ENCODE results near the gene SYT6.

The SYT6 gene

DNA sequence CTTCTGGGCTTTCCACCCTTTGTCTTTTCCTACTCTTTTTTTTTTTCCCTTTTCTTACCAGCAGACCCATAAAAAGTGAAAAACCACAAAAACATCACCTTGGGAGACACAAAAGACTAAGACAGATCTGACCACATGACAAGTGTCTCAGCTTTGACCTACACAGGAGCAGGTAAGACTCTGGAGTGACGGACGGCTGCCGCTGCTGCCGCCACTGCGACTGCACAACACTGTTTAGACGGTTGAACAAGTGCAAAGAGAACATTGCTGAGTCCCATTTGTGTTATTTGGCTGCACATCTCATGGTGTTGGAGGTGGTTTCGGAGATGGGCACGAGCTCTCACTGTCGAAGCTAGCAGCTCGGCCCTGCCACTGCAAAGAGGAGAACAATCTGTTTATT, 62.0 kb downstream of the SYT6 start:
- no peaks in the 10 kb centered on the region for H3K4me1 ChIP-seq
- H3K9me3 ChIP-seq (ENCODE audit: control insufficient read depth, low read length): no peaks in the 10 kb centered on the region
- no peak overlapping the region for H3K27ac ChIP-seq
- TF ChIP-seq, protein P1, sequence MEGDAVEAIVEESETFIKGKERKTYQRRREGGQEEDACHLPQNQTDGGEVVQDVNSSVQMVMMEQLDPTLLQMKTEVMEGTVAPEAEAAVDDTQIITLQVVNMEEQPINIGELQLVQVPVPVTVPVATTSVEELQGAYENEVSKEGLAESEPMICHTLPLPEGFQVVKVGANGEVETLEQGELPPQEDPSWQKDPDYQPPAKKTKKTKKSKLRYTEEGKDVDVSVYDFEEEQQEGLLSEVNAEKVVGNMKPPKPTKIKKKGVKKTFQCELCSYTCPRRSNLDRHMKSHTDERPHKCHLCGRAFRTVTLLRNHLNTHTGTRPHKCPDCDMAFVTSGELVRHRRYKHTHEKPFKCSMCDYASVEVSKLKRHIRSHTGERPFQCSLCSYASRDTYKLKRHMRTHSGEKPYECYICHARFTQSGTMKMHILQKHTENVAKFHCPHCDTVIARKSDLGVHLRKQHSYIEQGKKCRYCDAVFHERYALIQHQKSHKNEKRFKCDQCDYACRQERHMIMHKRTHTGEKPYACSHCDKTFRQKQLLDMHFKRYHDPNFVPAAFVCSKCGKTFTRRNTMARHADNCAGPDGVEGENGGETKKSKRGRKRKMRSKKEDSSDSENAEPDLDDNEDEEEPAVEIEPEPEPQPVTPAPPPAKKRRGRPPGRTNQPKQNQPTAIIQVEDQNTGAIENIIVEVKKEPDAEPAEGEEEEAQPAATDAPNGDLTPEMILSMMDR (IDR thresholded peaks at IDR 0.05): no peak
- H3K4me2 ChIP-seq (ENCODE audit: low read length): no peak overlapping the region
- H3K9ac ChIP-seq: no peak overlapping the region
- no peak overlapping the region for H2AFZ ChIP-seq
- H3K36me3 ChIP-seq (ENCODE audit: control insufficient read depth, insufficient read depth, low read length): no peaks in the 10 kb centered on the region
- H3K27me3 ChIP-seq (ENCODE audit: control insufficient read depth, insufficient read depth, low read length): no peaks in the 10 kb centered on the region
- no peak overlapping the region for H3K4me3 ChIP-seq (ENCODE audit: low read depth, low read length)
- H3K79me2 ChIP-seq: no peaks in the 10 kb centered on the region

DNA sequence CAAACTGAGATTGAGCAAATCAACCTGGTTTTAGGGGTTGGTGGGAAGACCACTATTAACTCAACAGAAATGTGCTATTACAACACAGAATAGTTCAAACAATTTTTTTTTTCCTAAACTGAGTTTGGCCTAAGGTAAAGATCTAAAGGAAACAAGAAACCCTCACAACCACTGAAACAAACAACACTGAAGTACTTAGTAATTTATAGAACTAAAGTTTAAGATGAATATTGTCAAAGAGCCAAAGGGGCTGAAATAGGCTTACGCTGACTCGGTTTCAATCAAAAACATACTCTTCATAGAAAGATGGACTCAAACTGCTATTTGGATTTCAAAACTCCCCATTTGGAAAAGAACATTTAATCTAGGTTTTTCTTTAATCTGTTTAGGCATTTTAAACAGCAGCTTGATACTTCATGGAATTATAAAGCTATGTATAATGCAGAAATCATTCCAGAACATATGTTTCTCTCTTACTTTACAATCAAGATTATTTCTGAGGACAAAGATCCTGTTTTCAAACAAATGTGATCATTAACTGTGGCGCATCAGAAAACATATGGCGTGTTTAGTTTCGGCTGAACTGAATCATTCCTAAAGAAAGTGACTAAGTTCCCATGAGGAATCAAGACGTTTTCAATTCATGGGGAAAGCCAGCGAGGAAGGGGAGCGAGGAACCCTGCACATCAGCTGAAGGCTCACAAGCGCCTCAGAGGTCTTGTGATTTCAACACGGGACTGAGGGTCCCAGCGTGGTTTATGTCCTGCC, 62.7 kb downstream of the SYT6 start:
- Histone ChIP-seq H3K27ac (no peak overlapping the region), H3K79me2 (no peaks in the 10 kb centered on the region), H3K9me3 (ENCODE audit: control insufficient read depth, low read length) (no peaks in the 10 kb centered on the region), H3K9ac (no peak overlapping the region), H2AFZ (no peak overlapping the region), H3K4me2 (ENCODE audit: low read length) (no peak overlapping the region), H3K36me3 (ENCODE audit: control insufficient read depth, insufficient read depth, low read length) (no peaks in the 10 kb centered on the region), H3K27me3 (ENCODE audit: control insufficient read depth, insufficient read depth, low read length) (no peaks in the 10 kb centered on the region), H3K4me1 (no peaks in the 10 kb centered on the region), H3K4me3 (ENCODE audit: low read depth, low read length) (no peak overlapping the region)
- TF ChIP-seq, protein P1 (IDR thresholded peaks at IDR 0.05): no peak

DNA sequence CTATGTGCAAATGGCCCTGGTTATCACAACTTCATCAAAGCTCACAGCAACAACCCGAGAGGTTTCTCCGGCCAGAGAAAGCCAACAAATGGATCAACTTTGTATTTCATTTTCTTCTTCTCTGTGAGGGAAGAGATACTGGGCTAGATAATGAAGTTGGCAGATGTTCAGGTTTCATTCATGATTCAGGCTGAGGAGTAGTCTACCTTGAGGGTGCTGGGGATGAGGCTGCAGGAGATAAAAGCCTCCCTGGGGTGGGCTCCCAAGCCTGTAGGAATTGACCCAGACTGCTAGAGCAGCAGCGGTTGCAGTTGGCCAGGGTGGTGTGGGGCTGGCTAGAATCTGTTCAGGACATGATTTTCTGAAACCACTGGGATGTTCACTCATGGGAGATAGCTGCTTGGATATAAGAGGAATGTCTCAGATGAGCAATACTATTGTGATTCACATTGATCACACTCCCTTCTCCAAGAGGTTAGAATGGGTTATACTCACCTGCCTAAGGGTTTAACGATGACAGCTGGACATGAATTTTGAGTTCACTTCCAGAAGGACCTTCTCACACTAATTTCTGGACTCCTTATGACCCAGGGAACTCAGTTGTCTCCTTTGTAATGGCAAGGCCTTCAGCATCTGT, 64.0 kb downstream of the SYT6 start:
- Histone ChIP-seq H3K4me1 (no peaks in the 10 kb centered on the region), H3K4me3 (ENCODE audit: low read depth, low read length) (no peak overlapping the region), H3K27me3 (ENCODE audit: control insufficient read depth, insufficient read depth, low read length) (no peaks in the 10 kb centered on the region), H3K36me3 (ENCODE audit: control insufficient read depth, insufficient read depth, low read length) (no peaks in the 10 kb centered on the region), H3K9ac (no peak overlapping the region), H3K79me2 (no peaks in the 10 kb centered on the region), H3K27ac (no peak overlapping the region), H3K9me3 (ENCODE audit: control insufficient read depth, low read length) (no peaks in the 10 kb centered on the region), H2AFZ (no peak overlapping the region), H3K4me2 (ENCODE audit: low read length) (no peak overlapping the region)
- TF ChIP-seq, protein P1 (IDR thresholded peaks at IDR 0.05): no peak

DNA sequence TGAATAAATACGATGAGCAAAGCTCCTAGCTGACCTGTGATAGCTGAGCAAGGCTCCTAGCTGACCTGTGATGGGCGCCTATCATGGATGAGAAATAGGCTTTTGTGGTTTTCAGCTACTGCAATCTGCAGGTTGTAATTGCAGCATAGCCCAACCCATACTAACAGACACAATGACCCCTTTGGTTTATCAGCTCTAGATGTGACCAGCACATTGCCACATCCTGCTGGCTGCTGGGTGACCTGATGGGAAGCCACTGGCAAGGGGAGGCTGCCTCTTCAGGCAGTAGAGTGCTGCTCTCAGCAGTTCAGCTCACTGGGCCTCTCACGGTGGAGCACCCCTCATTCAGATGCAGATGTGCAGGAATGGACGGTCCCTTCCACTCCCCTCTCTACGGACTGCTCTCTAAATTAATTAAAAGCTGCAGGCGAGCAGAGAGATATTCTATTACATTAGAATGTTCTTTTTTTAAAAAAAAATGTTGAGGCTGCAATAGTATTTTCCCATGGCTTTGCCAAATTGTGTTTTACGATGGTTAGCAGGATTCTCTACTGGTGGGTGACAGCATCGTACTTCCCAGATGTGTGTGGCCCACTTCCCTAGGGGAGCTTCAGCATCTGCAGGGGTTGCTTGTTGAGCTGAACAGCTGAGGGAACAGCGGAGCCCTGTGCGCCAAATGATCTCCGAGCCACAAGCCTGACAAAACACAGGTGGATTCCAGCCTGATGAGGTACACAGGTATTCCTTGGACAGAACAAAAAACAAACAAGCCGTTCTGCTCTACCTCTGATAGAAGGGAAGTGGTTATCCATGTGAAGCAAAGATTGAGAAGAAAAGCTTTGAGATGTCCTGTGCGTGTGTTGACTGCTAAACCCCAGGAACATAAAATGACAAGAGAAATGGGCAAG, 65.0 kb downstream of the SYT6 start:
- H3K9ac ChIP-seq: no peak overlapping the region
- no peaks in the 10 kb centered on the region for H3K27me3 ChIP-seq (ENCODE audit: control insufficient read depth, insufficient read depth, low read length)
- no peak overlapping the region for H3K4me3 ChIP-seq (ENCODE audit: low read depth, low read length)
- H2AFZ ChIP-seq: no peak overlapping the region
- no peaks in the 10 kb centered on the region for H3K79me2 ChIP-seq
- H3K9me3 ChIP-seq (ENCODE audit: control insufficient read depth, low read length): no peaks in the 10 kb centered on the region
- no peaks in the 10 kb centered on the region for H3K36me3 ChIP-seq (ENCODE audit: control insufficient read depth, insufficient read depth, low read length)
- H3K27ac ChIP-seq: no peak overlapping the region
- H3K4me2 ChIP-seq (ENCODE audit: low read length): no peak overlapping the region
- TF ChIP-seq, protein P1 (IDR thresholded peaks at IDR 0.05): no peak
- H3K4me1 ChIP-seq: no peaks in the 10 kb centered on the region

Measured in parathyroid adenoma (tissue), 2 donors.